IPS-18c (cell line): ENCODE results near the gene ACSF2.

Experiments used
- H3K4me3 ChIP-seq: 2 replicates; pipeline ENCODE4 v1.7.0; 2013; ENCODE audit warnings: low read depth, mild to moderate bottlenecking, low read length, moderate library complexity; ENCODE audit not compliant: insufficient read depth
- H3K9me3 ChIP-seq: one replicate; pipeline ENCODE4 v1.6.1; 2013; ENCODE audit warnings: mild to moderate bottlenecking, low read length, moderate library complexity; ENCODE audit not compliant: control insufficient read depth, insufficient read depth

Gene ACSF2, protein sequence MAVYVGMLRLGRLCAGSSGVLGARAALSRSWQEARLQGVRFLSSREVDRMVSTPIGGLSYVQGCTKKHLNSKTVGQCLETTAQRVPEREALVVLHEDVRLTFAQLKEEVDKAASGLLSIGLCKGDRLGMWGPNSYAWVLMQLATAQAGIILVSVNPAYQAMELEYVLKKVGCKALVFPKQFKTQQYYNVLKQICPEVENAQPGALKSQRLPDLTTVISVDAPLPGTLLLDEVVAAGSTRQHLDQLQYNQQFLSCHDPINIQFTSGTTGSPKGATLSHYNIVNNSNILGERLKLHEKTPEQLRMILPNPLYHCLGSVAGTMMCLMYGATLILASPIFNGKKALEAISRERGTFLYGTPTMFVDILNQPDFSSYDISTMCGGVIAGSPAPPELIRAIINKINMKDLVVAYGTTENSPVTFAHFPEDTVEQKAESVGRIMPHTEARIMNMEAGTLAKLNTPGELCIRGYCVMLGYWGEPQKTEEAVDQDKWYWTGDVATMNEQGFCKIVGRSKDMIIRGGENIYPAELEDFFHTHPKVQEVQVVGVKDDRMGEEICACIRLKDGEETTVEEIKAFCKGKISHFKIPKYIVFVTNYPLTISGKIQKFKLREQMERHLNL

DNA sequence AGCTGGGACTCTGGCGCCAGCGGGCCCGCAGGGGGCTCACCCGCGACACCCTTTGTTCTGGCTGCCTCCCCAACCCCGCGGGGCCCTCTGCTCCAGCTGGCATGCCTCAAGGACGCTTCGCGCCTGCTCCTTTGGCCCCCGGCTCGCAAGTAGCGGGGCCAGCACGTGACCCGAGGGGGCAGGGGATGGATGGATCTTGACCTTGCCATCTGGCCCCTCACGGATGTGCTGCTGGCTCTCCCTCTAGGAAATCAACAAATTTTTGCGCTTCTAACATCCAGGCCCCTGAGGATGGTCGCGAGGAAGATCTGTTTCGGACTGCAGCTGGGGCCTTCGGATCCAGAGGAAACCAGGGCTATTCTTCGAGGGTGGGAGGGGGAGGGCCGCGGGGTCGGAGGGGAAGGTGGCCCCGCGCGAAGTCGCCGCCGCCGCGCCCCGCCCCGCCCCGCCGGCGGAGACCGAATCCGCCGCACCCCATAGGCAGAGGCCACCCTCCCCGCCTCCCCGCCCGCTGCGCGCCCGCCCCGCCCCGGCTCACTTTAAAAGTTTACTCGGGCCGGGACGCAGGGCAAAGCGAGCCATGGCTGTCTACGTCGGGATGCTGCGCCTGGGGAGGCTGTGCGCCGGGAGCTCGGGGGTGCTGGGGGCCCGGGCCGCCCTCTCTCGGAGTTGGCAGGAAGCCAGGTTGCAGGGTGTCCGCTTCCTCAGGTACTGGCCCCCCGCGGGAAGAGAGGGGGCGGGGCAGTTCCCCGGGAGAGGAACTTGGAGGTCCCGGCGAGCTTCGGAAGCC, at the start of gene ACSF2:
TSS of gene ACSF2 (plus strand) at position 537 of the 790 bp plus-strand sequence. CDS start at position 581, 44 bp downstream.
- Histone ChIP-seq H3K9me3 (peaks cover 2% of the 10 kb centered on the region), H3K4me3 (peak within 1 kb of the TSS; percentile 62)

DNA sequence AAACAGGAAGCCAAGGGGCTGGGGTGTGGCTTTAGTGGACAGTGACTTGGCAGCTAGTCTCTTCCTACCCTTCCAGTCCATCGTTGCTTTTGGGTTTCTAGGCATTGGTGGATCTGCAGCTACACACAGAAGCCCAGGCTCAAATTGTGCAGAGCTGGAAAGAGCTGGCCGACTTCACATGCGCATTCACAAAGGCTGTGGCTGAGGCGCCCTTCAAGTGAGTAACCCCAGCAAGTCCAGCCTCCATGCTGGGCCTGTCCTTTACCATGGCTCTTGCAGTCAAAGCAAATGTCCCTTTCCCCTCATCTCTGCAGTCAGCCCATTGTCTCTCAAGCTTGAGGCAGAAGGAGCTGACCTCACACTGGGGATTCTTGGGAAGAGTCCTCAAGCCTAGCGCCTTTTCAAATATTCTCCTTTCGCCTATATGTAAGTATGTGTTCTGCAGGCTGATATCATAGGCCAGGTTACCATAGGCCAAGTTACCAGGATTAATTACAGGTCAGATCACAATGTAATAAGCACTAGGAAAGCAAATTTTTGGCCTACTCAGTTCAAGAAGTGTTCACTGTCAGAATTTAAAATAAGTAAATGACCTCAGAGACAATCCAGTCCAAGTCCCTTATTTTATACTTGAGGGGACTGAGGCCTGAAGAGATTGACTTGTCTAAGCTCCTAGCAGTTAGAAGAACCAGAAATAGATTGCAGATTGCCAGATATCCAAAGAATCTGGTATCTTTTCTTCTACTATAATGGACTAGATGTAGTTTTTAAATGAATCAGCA, 46.5 kb upstream of the ACSF2 start:
- Histone ChIP-seq H3K4me3 (no peak overlapping the region), H3K9me3 (no peaks in the 10 kb centered on the region)

DNA sequence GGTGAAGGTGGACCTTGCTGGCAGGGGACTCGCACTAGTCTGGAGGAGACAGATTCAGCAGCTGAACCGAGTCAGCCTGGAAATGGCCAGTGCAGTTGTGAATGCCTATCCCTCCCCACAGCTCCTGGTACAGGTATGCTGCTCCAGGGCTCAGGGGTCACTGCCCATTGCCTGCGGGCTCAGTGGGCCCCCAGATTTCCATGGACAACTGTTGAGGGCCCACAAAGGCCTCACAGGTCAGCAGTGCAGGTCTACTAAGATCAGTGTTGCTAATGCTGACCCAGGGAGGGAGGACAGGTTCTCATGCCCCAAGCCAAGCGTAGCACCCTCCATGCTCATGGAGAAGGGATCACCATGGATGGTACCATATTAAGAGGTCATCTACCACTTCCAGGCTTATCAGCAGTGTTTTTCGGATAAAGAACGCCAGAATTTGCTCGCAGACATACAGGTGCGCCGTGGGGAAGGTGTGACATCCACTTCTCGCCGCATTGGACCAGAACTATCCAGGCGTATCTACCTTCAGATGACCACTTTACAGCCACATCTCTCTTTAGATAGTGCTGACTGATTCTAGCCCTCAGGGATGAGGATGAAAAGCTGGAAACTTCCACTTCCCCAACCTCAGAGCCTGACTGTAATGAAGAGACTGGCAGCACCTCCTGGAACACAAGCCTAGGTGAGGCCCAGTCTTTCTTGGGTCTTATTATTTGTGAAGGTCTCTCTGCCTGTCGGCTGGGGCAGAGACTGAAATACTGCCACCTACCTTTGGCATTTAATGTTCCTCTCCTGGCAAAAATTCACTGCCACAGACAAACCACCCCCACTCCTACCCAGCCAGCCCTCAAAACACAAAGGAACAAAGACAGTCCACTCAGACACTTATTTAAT, 45.4 kb upstream of the ACSF2 start:
- Histone ChIP-seq H3K4me3 (no peak overlapping the region), H3K9me3 (no peaks in the 10 kb centered on the region)

DNA sequence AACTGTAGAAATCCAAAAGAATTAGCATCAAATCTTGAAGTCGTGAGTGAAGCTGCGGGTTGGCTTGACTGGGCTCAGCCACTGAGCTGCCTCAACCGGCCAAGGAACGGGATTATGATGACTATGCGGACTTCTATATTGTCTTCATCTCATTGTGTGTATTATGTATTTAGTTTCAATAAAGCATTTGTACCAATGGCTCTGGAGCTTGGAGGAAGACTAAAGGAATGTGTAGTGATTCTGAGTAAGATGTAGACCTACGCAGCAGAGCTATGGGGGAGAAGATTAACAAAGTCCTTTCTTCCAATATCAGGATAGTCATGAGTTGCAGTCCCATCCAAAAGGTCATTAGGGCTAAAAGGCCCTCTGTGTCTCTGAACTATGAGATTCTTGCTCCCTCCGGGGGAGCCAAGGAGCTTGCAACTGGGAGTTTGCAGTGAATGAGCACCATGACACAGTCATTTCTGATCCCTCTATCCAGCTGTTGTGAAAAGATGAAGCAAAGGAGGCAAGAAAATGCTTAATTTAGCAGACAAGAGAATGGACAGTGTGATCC, 44.7 kb upstream of the ACSF2 start:
- H3K4me3 ChIP-seq: no peak overlapping the region
- no peaks in the 10 kb centered on the region for H3K9me3 ChIP-seq

DNA sequence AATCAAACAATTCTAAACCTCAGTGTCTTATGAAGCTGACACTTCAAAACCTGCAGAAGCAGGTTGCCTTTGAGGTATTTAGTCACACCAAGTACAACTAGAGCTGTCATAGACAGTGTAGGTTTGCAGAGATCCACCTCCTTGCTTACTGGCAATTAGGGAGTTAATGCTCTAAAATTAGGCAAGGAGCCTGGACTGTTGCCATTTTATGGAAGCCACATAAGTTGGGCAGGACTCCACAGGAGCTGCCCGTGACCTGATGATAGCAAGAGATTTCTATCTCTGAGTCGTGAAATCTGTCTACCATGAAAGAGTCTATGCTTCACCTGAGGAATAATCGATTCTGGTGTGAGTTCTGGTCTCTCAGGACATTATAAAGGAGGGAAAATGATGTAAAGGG, 44.1 kb upstream of the ACSF2 start:
- H3K9me3 ChIP-seq: no peaks in the 10 kb centered on the region
- H3K4me3 ChIP-seq: no peak overlapping the region

DNA sequence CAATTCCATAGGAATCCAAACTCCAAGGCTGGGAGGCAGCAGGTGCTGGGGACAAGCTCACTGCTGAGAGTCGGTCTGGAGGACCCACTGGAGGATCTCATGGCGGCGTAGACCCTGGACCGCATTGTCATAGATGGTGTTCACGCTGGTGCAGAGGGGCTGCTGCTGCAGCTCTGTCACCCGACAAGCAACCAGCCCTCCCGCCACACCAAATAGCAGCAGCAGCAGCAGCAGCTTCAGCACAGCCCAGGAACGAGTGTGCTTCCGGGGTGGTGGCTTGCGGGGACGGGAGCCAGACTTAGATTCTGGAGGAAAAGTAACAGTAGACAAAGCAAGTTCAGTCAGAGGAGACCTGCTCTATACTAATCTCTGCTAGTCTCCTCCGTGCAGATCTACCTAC, 43.1 kb upstream of the ACSF2 start:
- Histone ChIP-seq H3K9me3 (no peaks in the 10 kb centered on the region), H3K4me3 (no peak overlapping the region)

DNA sequence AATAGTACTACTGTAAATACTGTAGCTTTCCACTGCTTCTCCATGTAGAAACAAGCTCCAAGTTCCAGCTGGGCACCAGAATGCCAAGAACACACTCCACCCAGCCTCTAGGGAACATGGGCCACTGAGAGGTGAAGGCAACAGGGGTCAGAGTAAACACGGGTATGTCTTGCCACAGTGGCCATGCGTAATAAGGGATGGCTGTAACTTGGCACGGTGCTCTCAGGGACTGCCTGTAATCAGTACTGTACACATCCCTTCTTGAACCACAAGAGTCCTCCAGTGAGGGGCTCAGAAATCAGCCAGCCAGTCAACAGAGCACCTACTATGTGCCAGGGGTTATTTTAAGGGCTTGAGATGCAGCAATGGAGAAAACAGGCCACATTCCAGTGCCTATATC, 39.5 kb upstream of the ACSF2 start:
- Histone ChIP-seq H3K9me3 (no peaks in the 10 kb centered on the region), H3K4me3 (no peak overlapping the region)

DNA sequence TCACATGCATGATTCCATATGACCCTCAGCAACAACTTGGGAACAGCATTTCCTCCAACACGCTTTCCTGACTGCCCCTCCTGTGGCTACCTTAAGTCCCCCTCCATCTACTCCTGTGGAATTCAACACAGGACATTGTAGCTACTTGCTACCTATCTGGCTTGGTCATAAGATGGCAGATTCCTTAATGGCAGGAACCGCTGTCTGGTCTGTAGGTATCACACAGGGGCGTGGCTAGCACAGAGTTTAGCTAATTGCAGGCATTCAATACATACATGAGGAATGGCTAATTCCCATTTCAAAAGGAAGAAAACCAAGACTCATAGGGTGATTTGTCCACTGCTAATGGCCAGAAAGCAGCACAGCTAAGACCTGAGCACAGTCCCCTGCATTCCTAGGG, 37.3 kb upstream of the ACSF2 start:
- no peak overlapping the region for H3K4me3 ChIP-seq
- H3K9me3 ChIP-seq: no peaks in the 10 kb centered on the region

DNA sequence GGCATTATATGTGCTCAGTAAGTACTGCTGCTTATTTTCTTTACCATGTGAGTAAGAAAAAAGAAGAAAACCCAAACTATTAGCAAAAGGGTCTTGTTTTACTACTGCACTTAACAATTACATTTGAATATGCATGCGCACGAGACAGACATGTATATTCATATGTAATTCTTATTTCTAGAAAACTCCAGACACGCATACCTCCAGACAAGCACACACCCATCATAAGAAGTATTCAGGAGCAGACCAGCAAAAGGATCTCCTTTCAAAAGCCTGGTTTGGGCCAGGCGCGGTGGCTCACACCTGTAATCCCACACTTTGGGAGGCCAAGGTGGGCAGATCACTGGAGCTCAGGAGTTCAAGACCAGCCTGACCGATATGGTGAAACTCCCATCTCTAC, 36.5 kb upstream of the ACSF2 start:
- no peak overlapping the region for H3K4me3 ChIP-seq
- H3K9me3 ChIP-seq: no peaks in the 10 kb centered on the region

DNA sequence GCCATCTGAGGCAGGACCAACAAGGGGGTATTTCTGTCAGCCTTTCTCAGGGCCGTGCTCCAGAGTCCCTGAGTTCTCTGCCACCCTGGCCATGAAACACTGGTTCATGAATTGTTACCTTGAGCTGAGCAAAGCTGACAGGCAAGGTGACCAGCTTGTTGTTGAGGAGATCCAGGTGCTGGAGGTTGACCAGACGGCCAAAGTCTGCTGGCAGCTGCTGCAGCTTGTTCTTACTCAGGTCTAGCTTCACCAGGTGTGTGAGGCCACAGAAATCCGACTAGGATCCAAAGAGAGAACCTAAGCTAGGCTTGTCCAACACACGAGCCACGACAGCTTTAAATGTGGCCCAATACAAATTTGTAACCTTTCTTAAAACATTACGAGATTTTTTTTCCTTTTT, 33.4 kb upstream of the ACSF2 start:
- Histone ChIP-seq H3K4me3 (no peak overlapping the region), H3K9me3 (no peaks in the 10 kb centered on the region)

DNA sequence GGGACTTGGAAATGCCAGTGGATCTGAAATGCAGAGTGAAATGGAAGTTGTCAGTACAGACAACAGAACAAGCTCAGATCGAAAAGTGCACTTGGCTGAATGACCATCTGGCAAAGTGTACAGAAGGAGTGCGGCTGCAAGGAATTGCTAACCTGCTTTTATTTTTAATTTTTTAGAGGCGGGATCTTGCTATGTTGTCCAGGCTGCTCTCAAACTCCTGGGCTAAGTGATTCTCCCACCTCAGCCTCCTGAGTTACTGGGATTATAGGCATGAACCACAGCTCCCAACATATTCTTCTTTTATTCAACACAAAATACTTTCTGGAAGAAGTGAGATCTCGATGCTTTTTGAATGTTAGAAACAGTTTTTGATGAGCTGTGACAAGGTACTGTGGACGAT, 32.3 kb upstream of the ACSF2 start:
- no peak overlapping the region for H3K4me3 ChIP-seq
- H3K9me3 ChIP-seq: no peaks in the 10 kb centered on the region

DNA sequence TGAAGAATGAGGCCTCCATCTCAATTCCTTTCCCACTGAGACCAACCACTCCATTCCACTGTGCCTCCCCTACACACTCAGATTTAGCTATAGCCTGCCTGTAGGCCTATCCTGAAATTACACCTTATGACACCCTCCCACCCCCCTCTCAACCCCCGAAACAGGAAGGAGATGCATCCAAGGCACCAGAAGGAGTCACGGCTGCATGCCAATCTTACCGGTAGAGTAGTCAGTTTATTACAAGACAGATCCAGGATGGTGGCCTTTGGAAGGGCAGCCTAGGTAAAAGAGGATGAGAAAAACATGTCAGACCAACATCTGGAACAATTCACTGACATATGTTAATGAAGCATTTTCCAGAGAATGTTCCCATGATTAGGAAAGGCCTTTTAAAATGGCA, 31.3 kb upstream of the ACSF2 start:
- no peak overlapping the region for H3K4me3 ChIP-seq
- H3K9me3 ChIP-seq: no peaks in the 10 kb centered on the region

DNA sequence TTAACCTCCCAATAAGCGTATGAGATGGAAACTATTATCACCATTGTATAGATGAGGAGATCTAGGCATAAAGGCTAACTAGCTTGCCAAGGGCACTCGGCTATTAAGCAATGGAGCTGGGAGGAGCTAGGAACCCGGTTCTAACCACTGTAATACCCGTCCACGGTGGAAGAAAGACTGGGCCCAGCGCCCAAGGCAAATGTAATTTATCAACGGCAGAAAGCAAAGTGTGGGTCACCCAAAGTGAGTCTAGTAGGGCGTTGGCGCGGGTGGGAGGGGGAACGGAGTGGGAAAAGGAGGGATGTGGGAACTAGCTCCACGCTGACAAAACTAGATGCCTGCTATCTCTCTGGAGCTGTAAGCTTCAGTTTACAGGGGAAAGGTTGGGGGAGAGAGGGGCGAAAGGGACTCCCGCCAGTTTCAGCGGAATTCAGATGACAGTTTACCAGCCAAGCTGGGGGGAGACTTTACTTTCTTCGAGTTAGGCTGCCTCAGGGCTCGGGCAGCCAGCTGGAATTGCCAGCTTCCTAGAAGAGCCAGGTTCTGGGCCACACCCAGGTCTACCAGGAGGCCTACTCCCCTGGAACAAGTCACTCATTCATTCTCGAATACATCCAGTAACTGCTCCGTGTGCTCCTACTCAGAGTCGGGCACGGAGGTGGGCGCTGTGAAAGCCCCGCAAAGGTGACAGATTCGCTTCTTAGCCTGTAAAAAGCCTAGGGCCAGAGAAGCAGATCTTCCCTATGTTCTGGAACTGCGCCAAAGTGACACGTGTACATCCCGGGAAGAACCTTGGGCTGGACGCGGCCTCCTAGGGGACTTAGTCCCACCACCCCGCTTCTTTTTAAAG, 29.5 kb upstream of the ACSF2 start:
- peak overlapping the region; percentile 93 for H3K4me3 ChIP-seq
- H3K9me3 ChIP-seq: no peaks in the 10 kb centered on the region

DNA sequence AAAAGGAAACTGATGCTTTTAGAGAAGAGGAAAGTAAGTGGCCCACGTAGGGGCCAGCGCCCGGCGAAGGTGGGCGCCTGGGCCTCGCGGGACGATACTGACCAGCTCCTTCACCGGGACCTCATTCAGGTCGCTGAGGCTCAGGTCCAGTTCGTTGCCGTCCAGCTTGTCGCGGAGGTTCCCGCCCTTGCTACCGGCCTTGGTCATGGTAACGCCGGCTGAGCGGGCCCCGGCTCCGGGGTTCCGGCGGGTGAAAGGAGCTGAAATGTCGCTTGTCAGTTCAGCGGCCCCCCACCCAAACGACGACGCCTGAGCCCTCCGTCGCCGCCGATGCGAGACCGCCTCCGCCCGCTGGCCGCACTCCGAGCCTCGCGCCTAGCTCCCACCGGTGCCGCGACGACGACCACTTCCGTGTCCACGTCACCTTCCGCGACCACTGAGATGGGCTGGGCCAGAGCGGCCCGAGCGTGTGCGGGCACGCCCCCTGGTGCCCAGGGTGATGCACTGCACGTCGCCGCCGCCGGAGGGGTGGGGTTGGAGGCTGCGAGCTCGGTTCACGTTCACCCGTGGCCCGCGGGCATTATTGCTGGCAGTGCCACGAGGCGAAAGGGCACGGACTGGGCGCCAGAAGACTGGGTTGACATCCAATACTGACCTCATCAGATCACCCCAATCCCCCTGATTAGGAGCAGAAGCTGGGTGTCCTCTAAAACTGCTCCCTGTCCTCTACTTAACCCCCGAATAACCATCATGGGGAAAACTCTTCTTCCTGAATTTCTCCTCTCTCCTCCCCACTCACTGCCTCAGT, 28.7 kb upstream of the ACSF2 start, which contains the start of gene LRRC59:
TSS of gene LRRC59 (minus strand) at position 413 of the 808 bp plus-strand sequence. CDS start at position 207, 206 bp downstream.
- peak within 1 kb of the TSS; percentile 93 for H3K4me3 ChIP-seq
- H3K9me3 ChIP-seq: no peaks in the 10 kb centered on the region

DNA sequence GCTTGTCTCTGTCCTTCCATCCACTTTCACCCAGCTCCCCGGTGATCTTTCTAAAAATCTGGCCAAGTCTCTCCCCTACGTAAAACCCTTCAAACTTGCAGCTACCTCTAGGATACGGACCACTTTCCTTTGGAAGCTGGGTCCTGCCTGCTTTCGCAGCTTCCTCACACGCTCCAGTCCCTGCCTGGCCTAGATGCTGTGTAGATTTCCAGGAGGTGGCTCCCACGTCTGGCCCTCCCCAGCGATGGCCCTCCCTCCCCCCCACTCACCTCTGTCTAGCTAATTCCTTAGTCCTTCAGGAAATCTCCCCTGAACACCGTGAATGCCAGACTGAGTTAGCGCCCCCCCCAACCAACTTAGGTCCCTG, 28.1 kb upstream of the ACSF2 start:
- H3K9me3 ChIP-seq: no peaks in the 10 kb centered on the region
- peak overlapping the region; percentile 93; the same call in 1 of the 2 replicates for H3K4me3 ChIP-seq
